HCT116 (cell line): ENCODE data around the gene RNASE8. TPM values are rescaled to one million over a fixed set of nuclear protein-coding genes. Genes with fewer than 3 reads are reported as not detected.

ENCODE experiments used
- ATAC-seq: fragments of 200-7000 bp; cut with Tn5 transposase; 2 replicates; pipeline ENCODE4 v1.9.1; 2020; ENCODE audit warnings: mild to moderate bottlenecking, moderate library complexity
- BruUV-seq: library from RNA; stranded (reverse); fragments of 400-500 nt; replicated peaks from 2 replicates; lab custom pipeline; 2021; lab: Mats Ljungman, UMichigan
- CTCF ChIA-PET: fragments of 300-600 bp; sonication (Branson Sonifier 250); formaldehyde crosslinking; loops from one replicate; lab custom pipeline; 2021; ENCODE audit warnings: antibody characterized with exemption; lab: Charles Lee
- POLR2A ChIA-PET: fragments of 300-600, 350-600 bp; sonication (Branson Sonifier 250); formaldehyde crosslinking; loops from one replicate; lab custom pipeline; 2021; ENCODE audit warnings: antibody characterized with exemption; lab: Charles Lee
- RAD21 ChIA-PET, 2 experiments: fragments of 300-600 bp; sonication (Branson Sonifier 250); formaldehyde crosslinking; loops; one replicate each; lab custom pipeline; 2023; ENCODE audit warnings: low total read pairs in 2 of 2; ENCODE audit not compliant: uncharacterized antibody in 2 of 2, unreplicated experiment in 2 of 2, low non-redundant PET in 1 of 2; lab: Charles Lee
- DNase-seq: peaks from one replicate; pipeline ENCODE4 v3.0.0-alpha.2; 2010; ENCODE audit warnings: low read depth, low spot score
- H2AFZ ChIP-seq: fragments of 200-600 bp; shearing (Covaris generic), sonication (generic); 2 replicates; pipeline ENCODE4 v1.6.1; 2017; ENCODE audit warnings: low read depth, mixed run types, mixed read lengths, antibody characterized with exemption, low read length; ENCODE audit not compliant: poor library complexity, severe bottlenecking
- H3K27ac ChIP-seq: 2 replicates; pipeline ENCODE4 v1.5.1; 2012; ENCODE audit warnings: low read depth, low read length
- H3K27me3 ChIP-seq: fragments of 200-600 bp; sonication (generic); 2 replicates; pipeline ENCODE4 v1.6.1; 2016; ENCODE audit warnings: mixed run types, low read length, mixed read lengths; ENCODE audit not compliant: insufficient read depth
- H3K36me3 ChIP-seq, 2 experiments: fragments of 200-500 bp in 1 of 2; fragments of 200-600 bp in 1 of 2; sonication (Bioruptor generic) in 1 of 2; sonication (generic) in 1 of 2; 2 replicates each; pipeline versions ENCODE4 v1.5.1 to v1.6.1; 2014 to 2016; ENCODE audit warnings: low read length in 2 of 2, inconsistent platforms in 1 of 2, mixed read lengths in 1 of 2, mixed run types in 1 of 2; ENCODE audit not compliant: insufficient read depth in 2 of 2, control insufficient read depth in 1 of 2
- H3K4me1 ChIP-seq, 2 experiments: fragments of 200-600 bp in 1 of 2; sonication (generic) in 1 of 2; 2 replicates each; pipeline versions ENCODE4 v1.5.1 to v1.6.1; 2012 to 2017; ENCODE audit warnings: low read length in 2 of 2, inconsistent platforms in 1 of 2, mild to moderate bottlenecking in 1 of 2, mixed read lengths in 1 of 2, mixed run types in 1 of 2, moderate library complexity in 1 of 2; ENCODE audit not compliant: insufficient read depth in 2 of 2, control insufficient read depth in 1 of 2
- H3K4me2 ChIP-seq: fragments of 200-600 bp; sonication (generic); 2 replicates; pipeline ENCODE4 v1.6.1; 2017; ENCODE audit warnings: mixed run types, low read length, mixed read lengths
- H3K4me3 ChIP-seq, 2 experiments: fragments of 200-600 bp in 1 of 2; sonication (generic) in 1 of 2; replicated peaks in 1 of 2; 2 replicates each; pipeline ENCODE4 v1.5.1; 2011 to 2016; ENCODE audit warnings: low read length in 2 of 2, control low read depth in 1 of 2, low read depth in 1 of 2, mild to moderate bottlenecking in 1 of 2, mixed read lengths in 1 of 2, mixed run types in 1 of 2
- H3K79me2 ChIP-seq: fragments of 200-600 bp; sonication (generic); 2 replicates; pipeline ENCODE4 v1.6.1; 2017; ENCODE audit warnings: mild to moderate bottlenecking, mixed run types, low read length, moderate library complexity, mixed read lengths; ENCODE audit not compliant: insufficient read depth
- H3K9ac ChIP-seq: fragments of 200-600 bp; sonication (generic); 2 replicates; pipeline ENCODE4 v1.6.1; 2016; ENCODE audit warnings: low read length, mixed read lengths
- H3K9me2 ChIP-seq: fragments of 200-600 bp; sonication (generic), shearing (Covaris generic); 2 replicates; pipeline ENCODE4 v1.6.1; 2017; ENCODE audit warnings: mixed run types, mild to moderate bottlenecking, moderate library complexity; ENCODE audit not compliant: insufficient read depth
- H3K9me3 ChIP-seq, 2 experiments: fragments of 200-500 bp in 1 of 2; fragments of 200-600 bp in 1 of 2; sonication (Bioruptor generic) in 1 of 2; sonication (generic) in 1 of 2; 2 replicates each; pipeline ENCODE4 v1.6.1; 2014 to 2017; ENCODE audit warnings: low read length in 2 of 2, mixed read lengths in 2 of 2, inconsistent platforms in 1 of 2, low read depth in 1 of 2, mild to moderate bottlenecking in 1 of 2, mixed run types in 1 of 2, moderate library complexity in 1 of 2; ENCODE audit not compliant: control insufficient read depth in 1 of 2, insufficient read depth in 1 of 2
- H4K20me1 ChIP-seq: fragments of 200-600 bp; sonication (generic), shearing (Covaris generic); 2 replicates; pipeline ENCODE4 v1.6.1; 2017; ENCODE audit warnings: mixed run types, mild to moderate bottlenecking, moderate library complexity; ENCODE audit not compliant: insufficient read depth
- ATF3 ChIP-seq: IDR thresholded peaks from 2 replicates; pipeline ENCODE4 v1.6.1; 2012
- CBX3 ChIP-seq: IDR thresholded peaks from 2 replicates; pipeline ENCODE4 v1.6.1; 2012; ENCODE audit warnings: low read depth
- CTCF ChIP-seq, 3 experiments: fragments of 200-600 bp in 1 of 3; sonication (generic) in 1 of 3; IDR thresholded peaks in 2 of 3; conservative IDR thresholded peaks in 1 of 3; 2 replicates each; pipeline ENCODE4 v1.5.1; 2012 to 2017; ENCODE audit warnings: low read depth in 2 of 3, low read length in 2 of 3, antibody characterized with exemption in 1 of 3, borderline replicate concordance in 1 of 3, control low read depth in 1 of 3, mild to moderate bottlenecking in 1 of 3, mixed read lengths in 1 of 3, mixed run types in 1 of 3, moderate library complexity in 1 of 3; ENCODE audit not compliant: insufficient read depth in 1 of 3
- EGR1 ChIP-seq: IDR thresholded peaks from 2 replicates; pipeline ENCODE4 v1.6.1; 2012; ENCODE audit warnings: low read depth
- FOSL1 ChIP-seq: IDR thresholded peaks from 2 replicates; pipeline ENCODE4 v1.6.1; 2012; ENCODE audit warnings: low read depth
- JUND ChIP-seq: IDR thresholded peaks from 2 replicates; pipeline ENCODE4 v1.6.1; 2012
- MAX ChIP-seq: IDR thresholded peaks from 2 replicates; pipeline ENCODE4 v1.6.1; 2012
- POLR2A ChIP-seq: IDR thresholded peaks from 2 replicates; pipeline ENCODE4 v1.7.0; 2011; ENCODE audit warnings: borderline replicate concordance; ENCODE audit not compliant: insufficient read depth, insufficient read length; ENCODE audit errors: extremely low read depth
- SIN3A ChIP-seq: IDR thresholded peaks from 2 replicates; pipeline ENCODE4 v1.6.1; 2012; ENCODE audit warnings: low read depth
- SP1 ChIP-seq: IDR thresholded peaks from 2 replicates; pipeline ENCODE4 v1.6.1; 2012; ENCODE audit warnings: low read depth
- TCF7L2 ChIP-seq: IDR thresholded peaks from 2 replicates; pipeline ENCODE4 v1.7.0; 2011; ENCODE audit warnings: borderline replicate concordance, inconsistent platforms; ENCODE audit not compliant: insufficient read depth, insufficient read length; ENCODE audit errors: extremely low read depth
- ZBTB33 ChIP-seq: IDR thresholded peaks from 2 replicates; pipeline ENCODE4 v1.6.1; 2011; ENCODE audit warnings: mild to moderate bottlenecking, low read length, moderate library complexity; ENCODE audit not compliant: insufficient replicate concordance; ENCODE audit errors: extremely low read depth
- intact Hi-C: fragments of 100-400 bp; cut with micrococcal nuclease; formaldehyde crosslinking; loops from 2 replicates; pipeline ENCODE4 v1.10.0; 2022
- total RNA-seq: library from RNA; stranded (reverse); gene quantifications from one replicate; pipeline ENCODE4 v1.2.1, GENCODE V29; 2021; ENCODE audit not compliant: unreplicated experiment

RNASE8 gene
- total RNA-seq, 1 experiment from 2014 or later: not detected

GRCh38 chr14:21088687-21089086 lies 31.1 kb downstream of the RNASE8 start:
- H3K9ac ChIP-seq: no peak overlapping the region
- no peak for DNase-seq
- H3K4me1 ChIP-seq: peaks cover 0 to 18% of the 10 kb centered on the region in 2 experiments; a peak in 3 of 4 replicates
- BruUV-seq: no TSS peak
- no peaks in the 10 kb centered on the region for H3K79me2 ChIP-seq
- H3K9me3 ChIP-seq: no peaks in the 10 kb centered on the region
- H3K4me2 ChIP-seq: no peak overlapping the region; the same call in 1 of the 2 replicates
- ATAC-seq: no peak
- TF ChIP-seq CTCF (IDR thresholded peaks at IDR 0.05 in 2 of 3, conservative IDR thresholded peaks at IDR 0.05 in 1 of 3; ENCODE audit: borderline replicate concordance in 1 of 3, insufficient read depth in 1 of 3, low read depth in 2 of 3, low read length in 2 of 3) (no peak), FOSL1 (no peak), POLR2A (no peak), SIN3A (no peak), SP1 (no peak), JUND (no peak), CBX3 (no peak), EGR1 (no peak), ZBTB33 (no peak), ATF3 (no peak), MAX (no peak), TCF7L2 (no peak)
- no peak overlapping the region for H3K4me3 ChIP-seq
- intact Hi-C loops: no loop called here
- POLR2A ChIA-PET: no interaction called here
- no peak overlapping the region for H2AFZ ChIP-seq
- RAD21 ChIA-PET: interaction anchor here (0.6 to 1.3 kb wide), 2 partner anchors 17 to 20 kb away, joined by 3 read pairs; no protein-coding TSS in a partner anchor
- H3K27ac ChIP-seq: no peak overlapping the region
- H3K27me3 ChIP-seq: no peaks in the 10 kb centered on the region
- H3K9me2 ChIP-seq: no peaks in the 10 kb centered on the region
- H4K20me1 ChIP-seq: no peaks in the 10 kb centered on the region
- CTCF ChIA-PET: interaction anchor here (1.9 to 3.1 kb wide), 3 partner anchors 20 to 74 kb away, joined by 6 to 21 read pairs (median 17); no protein-coding TSS in a partner anchor
- no peaks in the 10 kb centered on the region; a peak in 2 of 4 replicates for H3K36me3 ChIP-seq
